Endometrial microvascular endothelial cells (primary cell): Measurements from ENCODE around the gene GRID1. TPM values are rescaled to one million over a fixed set of nuclear protein-coding genes. Genes with fewer than 3 reads are reported as not detected.

Experiments used
- in situ Hi-C: cut with HindIII; loops from 2 replicates; pipeline ENCODE4 v1.10.0; 2017; ENCODE audit warnings: low sequenced_read_pairs, low pct_unique_long_range_greater_than_20kb; ENCODE audit errors: inconsistent ontology term
- total RNA-seq: library from RNA; depleted of rRNA; stranded (reverse); fragments of >200 nt; gene quantifications from one replicate; pipeline ENCODE4 v1.2.3, GENCODE V29; 2015; ENCODE audit errors: inconsistent ontology term

Gene GRID1
- total RNA-seq, 1 donor from 2014 or later: not detected

DNA sequence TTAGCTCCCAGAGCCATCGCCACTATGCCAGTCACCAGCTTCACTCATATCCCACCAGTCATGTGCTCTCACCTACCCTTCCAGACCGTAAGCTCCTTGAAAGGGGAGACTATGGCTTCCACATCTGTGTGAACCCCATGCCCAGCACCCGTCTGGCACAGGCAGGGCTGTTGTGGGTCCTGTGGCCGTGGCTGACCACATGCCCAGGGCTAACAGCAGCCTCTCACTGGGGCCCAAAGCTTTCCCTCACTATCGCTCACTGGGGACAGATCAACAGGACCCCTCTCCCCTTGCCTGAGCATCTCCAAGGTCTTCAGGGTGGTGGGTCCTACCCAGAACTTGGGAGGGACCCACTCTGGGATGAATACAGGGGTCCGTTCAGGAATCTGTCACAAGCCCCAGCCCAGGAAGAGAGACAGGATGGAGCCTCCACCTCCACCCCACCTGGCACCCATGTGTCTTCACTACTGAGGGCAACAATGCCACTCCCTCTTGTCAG, 303.9 kb downstream of the GRID1 start:
- in situ Hi-C loops: no loop called here

DNA sequence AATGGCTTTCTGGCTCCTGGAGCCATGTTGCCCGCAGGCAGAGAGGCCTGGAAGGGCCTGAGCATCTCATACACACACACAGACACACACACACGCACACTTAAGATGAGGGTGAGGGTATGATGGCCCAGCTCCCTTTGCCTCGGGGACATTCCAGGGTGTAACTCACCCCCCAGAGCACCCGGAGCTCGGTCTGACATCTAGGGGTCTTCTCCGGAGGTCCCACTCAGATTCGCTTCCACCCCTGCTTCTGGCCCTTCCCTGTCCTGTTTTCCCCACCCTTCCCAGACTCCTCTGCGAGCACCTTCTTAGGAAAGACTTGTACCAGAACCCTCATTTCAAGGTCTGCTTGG, 304.4 kb downstream of the GRID1 start:
- in situ Hi-C loops: no loop called here

DNA sequence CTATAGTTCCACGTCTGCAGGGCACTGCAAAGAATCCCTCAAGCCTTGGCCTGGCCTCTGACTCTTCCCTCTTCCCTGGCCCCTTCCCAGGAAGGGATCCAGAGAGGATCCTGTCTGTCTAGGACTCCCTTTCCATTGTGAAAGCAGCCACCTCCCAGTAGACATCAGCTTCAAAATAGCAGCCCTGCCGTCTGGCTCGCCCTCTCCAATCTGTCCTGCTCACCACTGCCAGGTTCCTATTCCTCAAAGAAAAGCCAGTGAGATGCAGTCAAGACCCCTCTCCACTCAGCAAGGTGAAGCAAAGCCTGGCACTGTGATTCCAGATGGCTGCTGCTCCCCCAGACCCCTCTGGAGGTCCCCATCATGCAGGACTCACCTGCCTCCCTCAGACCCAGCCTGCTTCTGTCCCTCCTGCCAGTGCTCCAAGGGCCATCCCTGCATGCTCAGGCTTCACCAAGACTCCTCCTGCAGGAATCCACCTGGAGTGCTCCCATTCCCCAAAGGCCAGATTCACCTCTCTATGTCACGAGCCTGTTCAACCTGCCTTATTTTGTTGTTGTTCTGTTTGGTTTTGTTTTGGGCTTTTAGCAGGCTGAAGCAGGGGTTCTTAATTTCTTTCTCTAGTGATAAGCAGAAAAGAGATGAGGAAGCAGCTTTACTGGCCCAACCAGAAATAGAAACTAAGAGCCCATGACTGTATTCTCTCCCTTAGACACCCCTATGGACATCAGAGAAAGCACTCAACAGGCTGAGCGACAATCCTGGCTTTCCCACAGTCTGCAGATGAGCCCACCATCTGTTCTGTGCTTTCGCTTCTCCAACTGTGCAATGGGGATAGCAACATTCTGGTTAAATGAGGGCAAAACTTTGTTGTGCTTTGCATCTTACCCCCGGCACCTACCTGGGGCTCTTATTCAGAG, 305.1 kb downstream of the GRID1 start:
- in situ Hi-C loops: no loop called here

DNA sequence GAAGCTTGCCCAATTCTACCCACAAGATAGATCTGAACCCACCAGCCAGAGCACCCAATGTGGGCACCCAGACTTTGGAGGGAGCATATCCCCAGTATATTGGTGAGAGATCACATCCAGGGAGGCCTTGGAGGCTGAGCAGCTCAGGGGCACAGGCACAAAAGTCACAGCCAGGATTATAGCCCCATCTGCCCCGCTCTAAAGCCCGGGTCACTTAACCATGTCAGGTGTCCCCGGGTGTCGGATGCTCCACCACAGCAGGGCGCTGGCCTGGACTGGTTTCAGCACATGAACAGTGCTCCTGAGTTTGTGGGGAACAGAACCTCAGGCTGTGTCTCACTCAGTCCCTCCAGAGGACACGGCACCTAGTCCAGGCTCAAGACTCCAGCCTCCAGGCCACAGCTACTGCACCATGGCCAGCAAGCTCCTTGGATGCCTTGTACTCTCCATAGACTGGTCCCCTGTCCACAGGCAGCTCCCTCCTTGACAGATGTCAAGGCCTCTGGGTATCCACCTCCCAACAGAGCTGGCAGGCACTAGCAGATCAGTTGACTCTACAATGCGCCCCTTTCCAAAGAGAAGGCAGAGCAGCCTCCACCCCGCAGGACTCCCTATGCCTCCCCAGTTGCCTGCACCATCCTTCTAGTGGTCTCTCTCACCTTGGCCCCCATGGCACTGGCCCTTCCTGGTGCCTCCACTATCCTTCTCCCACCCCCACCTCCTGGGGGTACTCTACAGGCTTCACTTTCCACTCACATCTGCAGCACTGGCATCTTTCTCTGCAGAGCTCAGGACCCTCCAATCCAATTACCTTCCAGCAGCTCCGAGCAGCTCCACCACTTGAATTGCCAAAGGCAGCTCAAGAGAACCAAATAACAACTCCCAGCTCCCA, 306.0 kb downstream of the GRID1 start:
- in situ Hi-C loops: no loop called here

DNA sequence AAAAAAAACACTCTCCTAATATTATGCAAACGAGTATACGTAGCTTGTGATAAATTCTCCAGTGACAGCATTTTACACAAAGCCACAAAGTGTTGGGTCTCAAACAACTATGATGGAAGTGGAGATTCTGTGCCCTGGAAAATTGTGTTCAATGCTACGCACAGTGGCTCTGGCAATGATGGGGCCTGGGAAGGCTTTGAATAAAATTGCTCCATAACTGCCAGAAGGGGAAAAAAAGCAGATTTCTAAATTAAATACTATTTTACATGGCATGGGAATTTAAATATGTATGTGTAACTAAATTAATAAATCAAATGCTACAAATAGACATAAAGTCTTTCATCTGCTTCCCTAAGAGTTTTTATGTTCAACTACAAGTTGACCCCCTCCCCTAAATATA, 306.7 kb downstream of the GRID1 start:
- in situ Hi-C loops: no loop called here

DNA sequence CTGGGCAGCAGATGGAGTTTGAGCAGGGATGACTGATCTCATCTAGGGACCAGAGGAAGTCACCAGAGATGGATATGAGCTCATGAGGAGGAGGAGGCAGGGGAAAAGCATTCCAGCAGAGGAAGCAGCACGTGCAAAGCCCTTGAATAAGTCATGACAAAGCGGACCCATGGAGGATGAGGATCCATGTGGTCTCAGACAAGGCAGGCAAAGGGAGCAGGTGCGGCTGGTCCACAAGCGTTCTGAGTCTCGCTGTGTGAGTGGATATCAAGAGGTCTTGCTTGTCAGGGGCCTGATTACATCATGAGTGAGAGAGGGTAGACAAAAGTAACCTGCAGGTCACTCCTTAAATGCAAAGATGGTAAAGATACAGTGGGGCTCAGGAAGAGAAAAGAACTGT, 307.6 kb downstream of the GRID1 start:
- in situ Hi-C loops: no loop called here

DNA sequence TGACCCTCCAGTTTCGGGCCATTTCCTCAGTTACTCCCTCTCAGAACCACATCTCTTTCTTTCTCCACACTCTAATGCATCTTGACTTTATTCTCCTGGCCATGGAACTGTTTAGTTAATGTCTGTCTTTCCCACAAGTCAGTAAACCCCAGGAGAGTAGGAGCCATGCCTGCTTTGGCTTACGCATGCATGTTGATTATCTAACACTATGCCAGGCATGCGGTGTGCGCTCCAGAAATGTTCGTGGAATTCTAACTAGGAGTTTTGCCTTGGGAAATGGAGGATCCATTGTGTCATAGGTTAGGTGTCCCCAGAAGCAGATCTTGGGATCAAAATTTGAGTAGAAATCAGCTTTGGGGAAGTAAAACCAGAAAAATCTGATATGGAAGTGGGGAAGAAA, 308.9 kb downstream of the GRID1 start:
- in situ Hi-C loops: no loop called here

DNA sequence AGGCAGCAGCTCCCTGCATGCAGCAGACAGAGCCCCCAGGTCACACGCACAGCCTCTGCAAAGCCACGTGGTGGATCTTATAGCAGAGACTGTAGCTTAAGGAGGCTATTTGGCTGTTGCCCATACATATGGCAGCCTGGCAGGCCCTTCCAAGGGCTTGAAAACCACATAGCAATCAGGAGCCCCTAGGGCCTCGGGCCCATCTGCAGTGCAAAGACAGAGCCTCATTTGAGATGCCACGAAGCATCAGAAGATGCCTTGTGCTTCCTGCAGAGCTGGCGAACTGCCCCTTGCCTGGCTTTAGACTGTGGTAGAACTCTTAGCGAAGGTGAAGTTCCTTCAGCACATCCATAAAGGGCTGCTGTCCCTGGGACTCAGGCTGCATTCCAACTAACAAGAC, 309.9 kb downstream of the GRID1 start:
- in situ Hi-C loops: no loop called here

DNA sequence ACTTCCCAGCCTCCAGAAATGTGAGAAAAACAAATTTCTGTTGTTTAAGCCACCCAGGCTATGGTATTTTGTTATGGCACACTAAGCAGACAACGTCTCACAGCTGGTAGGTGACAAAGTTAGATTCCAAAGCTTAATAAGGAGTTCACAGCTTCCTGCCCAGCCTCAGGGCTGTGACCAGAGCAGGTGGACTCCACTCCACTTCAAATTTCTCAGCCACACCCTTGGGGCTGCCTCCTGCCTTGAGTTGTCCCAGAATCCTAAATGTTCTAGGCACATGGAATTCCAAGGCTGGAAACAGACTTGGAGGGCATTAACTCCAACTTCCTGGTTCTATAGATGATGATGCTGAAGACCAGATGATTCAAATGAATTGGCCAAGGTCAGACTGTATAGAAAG, 310.7 kb downstream of the GRID1 start:
- in situ Hi-C loops: no loop called here

DNA sequence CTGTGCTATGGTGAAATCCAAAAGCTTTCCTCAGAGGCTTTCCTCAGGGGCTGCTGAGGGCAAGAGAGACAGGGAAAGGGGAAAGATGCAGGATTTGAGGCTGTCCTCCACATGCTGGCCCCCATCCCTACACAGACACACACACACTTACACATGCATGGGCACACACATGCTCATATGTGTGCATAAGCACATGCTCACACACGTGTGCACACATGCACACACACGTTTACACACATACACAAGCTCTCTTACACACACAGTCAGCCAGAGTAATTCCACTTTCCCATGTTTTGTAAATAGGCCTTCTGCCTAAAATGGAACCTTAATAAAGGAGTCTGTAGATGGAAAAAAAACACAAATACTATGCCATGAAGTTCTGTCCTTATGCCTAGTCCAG, 312.9 kb downstream of the GRID1 start:
- in situ Hi-C loops: no loop called here

DNA sequence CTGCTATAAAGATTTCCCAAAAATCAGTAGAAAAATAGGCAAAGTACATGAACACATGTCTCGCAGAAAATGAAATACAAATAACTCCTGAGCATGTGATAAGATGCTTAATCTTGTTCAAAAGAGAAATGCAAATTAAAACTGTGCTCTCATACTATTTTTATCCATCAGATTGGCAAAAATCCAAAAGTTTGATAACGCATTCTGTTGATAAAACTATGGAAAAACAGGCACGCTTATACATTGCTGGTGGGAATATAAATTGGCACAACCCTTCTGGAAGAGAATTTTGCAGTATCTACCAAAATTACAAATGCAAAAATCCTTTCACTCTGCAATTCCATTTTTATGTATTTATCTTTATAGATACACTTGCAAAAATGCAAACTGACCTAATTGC, 315.0 kb downstream of the GRID1 start:
- in situ Hi-C loops: no loop called here

DNA sequence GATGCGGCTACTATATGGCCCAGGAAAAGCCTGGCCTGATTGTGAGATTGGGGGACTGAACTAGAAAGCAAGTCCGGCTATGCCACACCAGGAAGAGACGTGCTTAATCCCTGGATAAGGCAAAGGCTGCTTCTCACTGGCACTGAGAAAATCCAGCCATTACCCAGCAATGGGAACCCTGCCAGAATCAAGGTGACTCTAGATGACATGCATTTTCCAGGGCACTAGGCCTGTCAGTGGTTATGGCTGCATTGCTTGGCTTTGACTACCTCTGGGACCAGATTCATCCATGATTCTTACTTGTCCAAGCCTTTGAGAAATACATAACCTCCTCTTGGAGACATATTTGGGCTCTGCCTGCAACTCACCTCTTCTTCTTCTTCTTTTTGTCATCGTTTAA, 317.2 kb downstream of the GRID1 start:
- in situ Hi-C loops: no loop called here

DNA sequence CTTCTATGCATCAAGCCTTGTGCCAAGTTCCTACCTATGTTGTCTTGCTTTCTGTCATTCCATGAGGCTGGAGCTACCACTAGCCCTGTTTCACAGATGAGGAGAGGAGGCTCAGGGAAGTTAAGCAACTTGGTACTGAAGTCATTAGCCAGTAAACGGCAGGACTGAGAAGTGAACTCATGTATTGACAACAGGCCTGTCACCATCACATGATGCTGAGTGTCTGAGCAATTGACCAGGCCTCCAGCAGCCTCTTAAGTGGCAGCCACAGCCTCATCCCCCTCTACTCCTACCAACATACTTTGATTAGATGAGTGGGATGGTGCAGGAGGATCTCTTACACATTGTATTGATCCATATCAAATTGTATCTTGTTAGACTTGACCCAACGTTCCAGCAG, 317.6 kb downstream of the GRID1 start:
- in situ Hi-C loops: no loop called here

DNA sequence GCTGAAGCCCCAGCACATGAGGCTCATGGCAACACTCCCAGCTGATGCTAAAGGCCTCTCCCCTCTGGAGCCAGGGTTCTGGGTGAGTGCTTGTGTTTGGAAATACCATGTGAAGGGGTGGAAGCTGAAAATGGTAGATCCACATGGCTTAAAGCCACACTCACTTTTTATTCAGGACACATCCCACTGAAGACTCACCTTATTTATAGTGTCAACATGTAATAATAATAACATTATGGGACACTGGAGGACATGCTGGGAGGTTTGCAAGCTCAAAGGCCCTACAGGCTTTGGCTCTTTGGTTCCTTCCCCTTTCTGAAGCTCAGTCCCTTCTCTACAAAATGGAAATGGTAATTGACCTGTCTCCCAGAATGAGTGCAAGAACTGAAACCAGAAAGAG, 318.0 kb downstream of the GRID1 start:
- in situ Hi-C loops: no loop called here

DNA sequence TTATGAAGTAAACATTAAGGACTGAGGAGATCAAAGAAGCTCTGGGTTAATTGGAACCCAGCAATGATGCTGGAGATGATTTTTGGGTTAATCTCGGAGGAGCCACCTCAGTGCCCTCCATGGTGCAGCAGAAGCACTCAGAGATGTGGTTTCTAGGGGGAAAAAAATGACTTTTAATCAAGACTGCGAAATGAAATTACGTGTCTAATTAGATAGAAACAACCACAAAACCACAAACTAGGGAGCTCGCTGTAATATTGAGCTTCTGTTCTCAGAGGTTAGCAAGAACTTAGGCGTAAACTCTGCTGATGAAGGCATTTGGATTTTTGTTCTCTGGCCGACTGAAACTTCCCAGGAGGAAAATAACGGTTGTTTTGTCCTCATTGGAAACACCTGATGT, 319.0 kb downstream of the GRID1 start:
- in situ Hi-C loops: no loop called here

DNA sequence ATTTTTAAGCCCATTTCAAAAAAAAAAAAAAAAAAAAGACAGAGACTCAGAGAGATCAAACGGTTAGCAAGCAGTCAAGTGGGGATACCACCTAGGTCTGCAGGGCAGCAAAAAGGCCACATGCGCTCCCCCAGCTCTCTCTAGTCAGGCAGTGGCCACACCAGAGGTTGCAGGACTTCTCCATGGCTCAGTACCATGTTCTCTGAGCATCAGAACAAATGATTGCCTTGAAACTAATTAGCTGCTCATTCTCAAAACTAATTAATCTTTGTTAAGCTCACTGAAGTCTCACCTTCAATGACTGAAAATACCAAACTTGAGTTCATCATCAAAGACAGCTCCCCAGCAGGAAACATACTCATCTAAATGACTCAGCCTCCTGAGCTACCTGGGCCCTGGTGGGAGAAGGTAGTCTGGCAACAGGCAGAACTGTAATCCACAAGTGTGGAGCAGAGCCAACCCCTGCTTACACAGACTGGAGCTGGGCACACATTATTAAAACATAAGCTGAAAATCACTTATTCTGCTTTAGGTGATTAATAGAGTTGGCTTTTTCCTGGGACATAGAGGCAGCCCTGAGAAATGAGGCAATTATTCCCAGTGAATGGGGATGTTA, 319.6 kb downstream of the GRID1 start:
- in situ Hi-C loops: no loop called here

DNA sequence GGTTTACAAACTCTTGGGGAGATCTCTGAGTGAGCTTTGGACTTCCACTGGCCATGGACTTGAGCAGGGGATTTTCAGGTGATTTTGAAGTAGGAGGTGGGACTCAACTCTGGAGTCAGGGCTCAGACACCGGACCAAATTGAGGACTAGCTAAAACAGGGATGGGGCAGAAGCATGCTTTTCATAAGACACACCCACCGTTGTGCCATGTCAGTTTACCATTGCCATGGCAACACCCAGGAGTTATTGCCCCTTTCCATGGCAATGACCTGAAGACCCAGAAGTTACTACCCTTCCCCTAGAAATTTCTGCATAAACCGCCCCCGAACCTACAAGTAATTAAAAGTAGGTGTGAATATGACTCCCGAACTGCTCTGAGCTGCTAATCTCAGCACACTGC, 320.7 kb downstream of the GRID1 start:
- in situ Hi-C loops: no loop called here

DNA sequence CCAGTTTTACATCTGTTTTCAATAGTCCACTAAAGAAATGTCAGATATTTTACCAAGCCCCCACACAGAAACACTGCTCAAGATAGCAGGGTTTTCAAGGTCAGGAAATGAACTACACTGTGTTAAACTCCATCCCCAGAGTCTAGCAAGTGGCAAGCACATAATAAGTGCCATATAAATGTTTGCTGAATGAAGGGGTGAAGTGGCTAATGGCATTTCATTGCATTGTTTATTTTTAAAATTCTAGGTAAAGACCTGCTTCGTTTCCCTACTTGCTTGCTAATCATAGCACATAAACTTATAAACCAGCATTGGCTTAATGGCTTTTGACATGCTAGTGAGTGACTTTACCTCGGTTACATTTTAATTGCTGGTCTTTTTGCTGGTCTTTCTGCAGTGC, 322.6 kb downstream of the GRID1 start:
- in situ Hi-C loops: no loop called here

DNA sequence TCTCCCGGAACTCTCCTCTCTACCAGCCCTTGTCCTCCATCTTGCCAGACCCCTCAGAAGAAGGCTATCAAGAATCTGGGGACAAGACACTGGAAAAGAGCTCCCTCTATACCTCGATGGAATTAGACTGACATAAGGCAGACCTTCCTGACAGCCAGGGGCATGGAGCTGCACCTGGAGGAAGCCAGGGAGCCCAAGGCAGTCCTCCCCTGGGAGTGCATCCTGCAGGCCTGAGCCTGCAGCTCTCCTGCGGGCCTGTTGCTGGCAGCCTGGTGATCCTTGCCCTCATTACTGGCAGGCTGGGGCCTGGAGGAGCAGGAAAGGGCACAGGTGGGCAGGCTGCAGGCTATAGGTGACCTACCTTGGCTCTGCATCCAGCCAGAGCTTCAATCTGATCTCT, 323.4 kb downstream of the GRID1 start:
- in situ Hi-C loops: no loop called here

DNA sequence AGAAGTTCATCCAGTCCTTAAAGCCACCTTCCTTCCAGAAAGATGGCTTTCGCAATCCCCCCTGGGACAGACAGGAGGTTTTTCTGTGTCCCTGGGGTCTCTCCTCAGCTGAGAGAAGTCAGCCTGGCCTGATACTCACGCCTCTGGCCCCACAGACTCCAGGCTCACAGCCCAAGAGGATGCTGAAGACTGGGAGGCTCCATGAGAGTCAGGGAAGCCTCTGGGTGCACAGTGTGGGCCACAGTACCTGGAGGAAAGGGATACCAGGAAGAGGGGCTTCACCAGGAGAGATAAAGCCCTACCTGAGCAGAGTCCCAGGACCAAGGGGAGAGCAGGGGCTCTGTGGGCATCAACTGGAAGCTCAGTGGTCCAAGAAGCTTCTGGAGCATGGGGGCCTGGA, 324.4 kb downstream of the GRID1 start:
- in situ Hi-C loops: no loop called here
